Liver (tissue), 9 donors: ENCODE data around the gene LYVE1. TPM values are rescaled to one million over a fixed set of nuclear protein-coding genes. Genes with fewer than 3 reads are reported as not detected.

Source experiments
- DNase-seq: peaks from one replicate; pipeline ENCODE4 v3.0.0-alpha.2; 2017; ENCODE audit warnings: low spot score
- H3K27ac ChIP-seq, 2 donors: one replicate each; pipeline ENCODE4 v1.7.0; 2013; ENCODE audit warnings: inconsistent platforms in 2 of 2, low read length in 2 of 2, control low read depth in 1 of 2, low read depth in 1 of 2, mild to moderate bottlenecking in 1 of 2
- H3K27me3 ChIP-seq, 4 donors: one replicate each; pipeline versions ENCODE4 v1.6.1 to v1.7.0; 2013; ENCODE audit warnings: low read length in 3 of 4, inconsistent platforms in 1 of 4, mild to moderate bottlenecking in 1 of 4, moderate library complexity in 1 of 4; ENCODE audit not compliant: control insufficient read depth in 4 of 4, insufficient read depth in 4 of 4
- H3K36me3 ChIP-seq, 4 donors: one replicate each; pipeline versions ENCODE4 v1.6.1 to v1.7.0; 2013; ENCODE audit warnings: low read length in 3 of 4, mild to moderate bottlenecking in 3 of 4, low read depth in 1 of 4, moderate library complexity in 1 of 4; ENCODE audit not compliant: control insufficient read depth in 4 of 4, insufficient read depth in 3 of 4
- H3K4me1 ChIP-seq, 4 donors: one replicate each; pipeline versions ENCODE4 v1.6.1 to v1.7.0; 2013; ENCODE audit warnings: low read length in 3 of 4, mild to moderate bottlenecking in 3 of 4, moderate library complexity in 1 of 4; ENCODE audit not compliant: control insufficient read depth in 4 of 4, insufficient read depth in 4 of 4
- H3K4me3 ChIP-seq, 3 donors: one replicate each; pipeline versions ENCODE4 v1.6.1 to v1.7.0; 2013; ENCODE audit warnings: low read length in 3 of 3, control low read depth in 1 of 3, low read depth in 1 of 3, mild to moderate bottlenecking in 1 of 3
- H3K9ac ChIP-seq, 2 donors: one replicate each; pipeline ENCODE4 v1.7.0; 2013; ENCODE audit warnings: low read length in 2 of 2, mild to moderate bottlenecking in 2 of 2, moderate library complexity in 2 of 2, control low read depth in 1 of 2, low read depth in 1 of 2
- H3K9me3 ChIP-seq, 4 donors: one replicate each; pipeline versions ENCODE4 v1.6.1 to v1.7.0; 2013; ENCODE audit warnings: low read length in 3 of 4; ENCODE audit not compliant: control insufficient read depth in 4 of 4
- ATF3 ChIP-seq: IDR thresholded peaks from 2 replicates; pipeline ENCODE4 v1.6.1; 2016; ENCODE audit warnings: antibody characterized with exemption
- CTCF ChIP-seq: fragments of 150-350 bp; IDR thresholded peaks from 2 replicates; pipeline ENCODE4 v1.5.1; 2017; ENCODE audit warnings: improper control_type of control experiment, low read depth, low read length; ENCODE audit not compliant: missing input control
- EGR1 ChIP-seq, 2 donors: IDR thresholded peaks; 2 replicates each; pipeline ENCODE4 v1.6.1; 2016 to 2018; ENCODE audit warnings: antibody characterized with exemption in 2 of 2, low read depth in 2 of 2
- FOXA1 ChIP-seq: IDR thresholded peaks from 2 replicates; pipeline ENCODE4 v1.6.1; 2016; ENCODE audit warnings: antibody characterized with exemption
- FOXA2 ChIP-seq: IDR thresholded peaks from 2 replicates; pipeline ENCODE4 v1.6.1; 2016; ENCODE audit warnings: antibody characterized with exemption
- GABPA ChIP-seq, 2 donors: IDR thresholded peaks in 1 of 2; conservative IDR thresholded peaks in 1 of 2; 2 replicates each; pipeline ENCODE4 v1.6.1; 2016; ENCODE audit warnings: antibody characterized with exemption in 2 of 2, mild to moderate bottlenecking in 1 of 2, moderate library complexity in 1 of 2
- HNF4A ChIP-seq, 2 donors: conservative IDR thresholded peaks; 2 replicates each; pipeline ENCODE4 v1.6.1; 2016; ENCODE audit warnings: antibody characterized with exemption in 2 of 2, mild to moderate bottlenecking in 2 of 2
- HNF4G ChIP-seq: IDR thresholded peaks from 2 replicates; pipeline ENCODE4 v1.6.1; 2016; ENCODE audit warnings: antibody characterized with exemption
- JUND ChIP-seq, 2 donors: IDR thresholded peaks; 2 replicates each; pipeline ENCODE4 v1.6.1; 2016; ENCODE audit warnings: antibody characterized with exemption in 2 of 2
- MAX ChIP-seq: IDR thresholded peaks from 2 replicates; pipeline ENCODE4 v1.6.1; 2016; ENCODE audit warnings: antibody characterized with exemption
- NR2F2 ChIP-seq: IDR thresholded peaks from 2 replicates; pipeline ENCODE4 v1.6.1; 2016; ENCODE audit warnings: antibody characterized with exemption
- RAD21 ChIP-seq, 2 donors: IDR thresholded peaks; 2 replicates each; pipeline ENCODE4 v1.6.1; 2016; ENCODE audit warnings: antibody characterized with exemption in 2 of 2, mild to moderate bottlenecking in 2 of 2
- REST ChIP-seq: IDR thresholded peaks from 2 replicates; pipeline ENCODE4 v1.6.1; 2016; ENCODE audit warnings: antibody characterized with exemption, mild to moderate bottlenecking
- RXRA ChIP-seq, 2 donors: IDR thresholded peaks; 2 replicates each; pipeline ENCODE4 v1.6.1; 2017 to 2018; ENCODE audit warnings: antibody characterized with exemption in 2 of 2, mild to moderate bottlenecking in 1 of 2
- SP1 ChIP-seq: IDR thresholded peaks from 2 replicates; pipeline ENCODE4 v1.6.1; 2018; ENCODE audit warnings: antibody characterized with exemption, mild to moderate bottlenecking
- TAF1 ChIP-seq: conservative IDR thresholded peaks from 2 replicates; pipeline ENCODE4 v1.6.1; 2016; ENCODE audit warnings: antibody characterized with exemption, mild to moderate bottlenecking
- YY1 ChIP-seq: IDR thresholded peaks from 2 replicates; pipeline ENCODE4 v1.6.1; 2016; ENCODE audit warnings: antibody characterized with exemption, mild to moderate bottlenecking
- ZBTB33 ChIP-seq: IDR thresholded peaks from 2 replicates; pipeline ENCODE4 v1.6.1; 2016; ENCODE audit warnings: antibody characterized with exemption
- WGBS: extraction: QIAGEN DNeasy Blood & Tissue Kit; methylation state at CpG from one replicate; pipeline ENCODE4 v1.1.7; 2013; 5-methylcytosine and 5-hydroxymethylcytosine counted together
- polyA plus RNA-seq, 2 donors: library from polyadenylated mRNA; stranded (reverse) in 1 of 2; unstranded in 1 of 2; fragments of 200-250 nt in 1 of 2; fragments of >200 nt in 1 of 2; fragmentation: Nextera tagmentation in 1 of 2; extraction: Ambion mirVana in 1 of 2; gene quantifications; one replicate each; pipeline versions ENCODE4 v1.2.1 to v1.2.3, GENCODE V29; 2013 to 2015
- total RNA-seq, 2 donors: library from RNA; depleted of rRNA; stranded (reverse); fragments of >200 nt; gene quantifications; one replicate each; pipeline ENCODE4 v1.2.3, GENCODE V29; 2014
- donor health status: healthy.
- donor health status: healthy.
- donor health status: healthy.
- donor health status: healthy.
- donor health status: healthy.

Gene LYVE1
- total and polyA plus RNA-seq, 4 donors = 11.3 to 46.7 (median 28.3) TPM

- Histone ChIP-seq H3K27ac (no peak overlapping the region), H3K36me3 (no peaks in the 10 kb centered on the region), H3K4me3 (no peak overlapping the region), H3K4me1 (peaks cover 0 to 10% (median 7%) of the 10 kb centered on the region in 4 donors), H3K9me3 (no peaks in the 10 kb centered on the region), H3K27me3 (no peaks in the 10 kb centered on the region), H3K9ac (no peak overlapping the region)
- TF ChIP-seq TAF1 (no peak), GABPA (IDR thresholded peaks at IDR 0.05 in 1 of 2, conservative IDR thresholded peaks at IDR 0.05 in 1 of 2) (no peak), ATF3 (no peak), RAD21 (IDR thresholded peaks at IDR 0.05) (no peak), EGR1 (IDR thresholded peaks at IDR 0.05; ENCODE audit: low read depth in 2 of 2) (no peak), FOXA2 (no peak), HNF4G (no peak), ZBTB33 (no peak), HNF4A (conservative IDR thresholded peaks at IDR 0.05) (no peak), RXRA (IDR thresholded peaks at IDR 0.05) (no peak), CTCF (no peak), YY1 (no peak), FOXA1 (no peak)
- WGBS = 80% methylated on average over 1 of the region's 1 CpG
- no peak for DNase-seq
These were observed 29.5 kb downstream of the LYVE1 start for GRCh38 chr11:10538924-10539323.

GRCh38 chr11:10537600-10537999, 30.9 kb downstream of the LYVE1 start:
- no peak for TF ChIP-seq RXRA (IDR thresholded peaks at IDR 0.05)
- TF ChIP-seq EGR1 (IDR thresholded peaks at IDR 0.05; ENCODE audit: low read depth in 2 of 2) = no peak
- TF ChIP-seq ATF3 = no peak
- no peak for TF ChIP-seq MAX
- no peak for TF ChIP-seq ZBTB33
- TF ChIP-seq JUND (IDR thresholded peaks at IDR 0.05) = no peak
- TF ChIP-seq HNF4A (conservative IDR thresholded peaks at IDR 0.05) = no peak
- no peak for TF ChIP-seq TAF1
- TF ChIP-seq GABPA (IDR thresholded peaks at IDR 0.05 in 1 of 2, conservative IDR thresholded peaks at IDR 0.05 in 1 of 2) = no peak
- no peak for TF ChIP-seq NR2F2
- TF ChIP-seq FOXA2 = no peak
- no peak for TF ChIP-seq CTCF
- no peak for TF ChIP-seq YY1
- TF ChIP-seq HNF4G = no peak
- no peak for TF ChIP-seq FOXA1
- no peak for TF ChIP-seq SP1
- no peak for TF ChIP-seq RAD21 (IDR thresholded peaks at IDR 0.05)
- no peak for TF ChIP-seq REST
- DNase-seq = no peak
- Histone ChIP-seq H3K27ac (no peak overlapping the region), H3K4me1 (peaks cover 0 to 10% (median 7%) of the 10 kb centered on the region in 4 donors), H3K9me3 (no peaks in the 10 kb centered on the region), H3K9ac (no peak overlapping the region), H3K36me3 (peaks cover 0 to 6% (median 1%) of the 10 kb centered on the region in 4 donors), H3K4me3 (no peak overlapping the region), H3K27me3 (no peaks in the 10 kb centered on the region)
